A673 (cell line): ENCODE measurements around the gene RAB38. TPM values are rescaled to one million over a fixed set of nuclear protein-coding genes. Genes with fewer than 3 reads are reported as not detected.

Experiments
- BruUV-seq: library from RNA; stranded (reverse); fragments of 400-500 nt; replicated peaks from 2 replicates; lab custom pipeline; 2021; lab: Mats Ljungman, UMichigan
- CTCF ChIA-PET: fragments of 300-600 bp; sonication (Branson Sonifier 250); formaldehyde crosslinking; loops from one replicate; lab custom pipeline; 2022; ENCODE audit warnings: antibody characterized with exemption; lab: Charles Lee
- POLR2A ChIA-PET: fragments of 300-600 bp; sonication (Branson Sonifier 250); formaldehyde crosslinking; loops from one replicate; lab custom pipeline; 2022; ENCODE audit warnings: antibody characterized with exemption; ENCODE audit not compliant: low non-redundant PET; lab: Charles Lee
- DNase-seq: peaks from one replicate; pipeline ENCODE4 v3.0.0-alpha.2; 2015; ENCODE audit warnings: low spot score
- H3K27ac ChIP-seq: fragments of 200-600 bp; sonication (generic); 2 replicates; pipeline ENCODE4 v1.5.1; 2016; ENCODE audit warnings: mixed run types, low read depth, mild to moderate bottlenecking, mixed read lengths, antibody characterized with exemption, low read length; ENCODE audit not compliant: poor library complexity, severe bottlenecking
- H3K27me3 ChIP-seq: fragments of 200-600 bp; sonication (generic); replicated peaks from 2 replicates; pipeline ENCODE4 v1.6.1; 2017; ENCODE audit warnings: mixed run types, low read depth, mild to moderate bottlenecking, mixed read lengths, antibody characterized with exemption, low read length; ENCODE audit not compliant: insufficient read depth, poor library complexity
- H3K36me3 ChIP-seq: fragments of 200-600 bp; sonication (generic); 2 replicates; pipeline ENCODE4 v1.6.1; 2016; ENCODE audit warnings: mixed run types, mild to moderate bottlenecking, mixed read lengths, antibody characterized with exemption, low read length; ENCODE audit not compliant: insufficient read depth, poor library complexity, severe bottlenecking
- H3K4me1 ChIP-seq: fragments of 200-600 bp; sonication (generic); 2 replicates; pipeline ENCODE4 v1.6.1; 2017; ENCODE audit warnings: mixed run types, mild to moderate bottlenecking, mixed read lengths, antibody characterized with exemption, low read length; ENCODE audit not compliant: insufficient read depth, poor library complexity, severe bottlenecking
- H3K4me3 ChIP-seq: fragments of 200-600 bp; sonication (generic); 2 replicates; pipeline ENCODE4 v1.5.1; 2016; ENCODE audit warnings: low read depth, mixed run types, mild to moderate bottlenecking, mixed read lengths, low read length; ENCODE audit not compliant: poor library complexity, severe bottlenecking
- H3K9me3 ChIP-seq: fragments of 200-600 bp; sonication (generic); 2 replicates; pipeline ENCODE4 v1.6.1; 2016; ENCODE audit warnings: mixed run types, low read depth, mild to moderate bottlenecking, mixed read lengths, antibody characterized with exemption, low read length; ENCODE audit not compliant: poor library complexity, severe bottlenecking
- CTCF ChIP-seq: fragments of 300-800, 200-600 bp; sonication (generic); conservative IDR thresholded peaks from 2 replicates; pipeline ENCODE4 v1.5.1; 2017; ENCODE audit warnings: low read depth, mild to moderate bottlenecking, antibody characterized with exemption, low read length, moderate library complexity, mixed read lengths
- EZH2 ChIP-seq: fragments of 200-600 bp; sonication (generic); IDR thresholded peaks from 2 replicates; pipeline ENCODE4 v1.6.1; 2017; ENCODE audit warnings: borderline replicate concordance, low read depth, mild to moderate bottlenecking, mixed read lengths, antibody characterized with exemption, low read length; ENCODE audit not compliant: poor library complexity, severe bottlenecking
- intact Hi-C: fragments of 100-400 bp; cut with micrococcal nuclease; formaldehyde crosslinking; loops from one replicate; pipeline ENCODE4 v1.10.0; 2022; ENCODE audit not compliant: unreplicated experiment
- total RNA-seq: library from RNA; stranded (reverse); gene quantifications from 2 replicates; pipeline ENCODE4 v1.2.3, GENCODE V29; 2021

Gene RAB38
- total RNA-seq, 1 experiment from 2014 or later: 1.6 TPM

DNA sequence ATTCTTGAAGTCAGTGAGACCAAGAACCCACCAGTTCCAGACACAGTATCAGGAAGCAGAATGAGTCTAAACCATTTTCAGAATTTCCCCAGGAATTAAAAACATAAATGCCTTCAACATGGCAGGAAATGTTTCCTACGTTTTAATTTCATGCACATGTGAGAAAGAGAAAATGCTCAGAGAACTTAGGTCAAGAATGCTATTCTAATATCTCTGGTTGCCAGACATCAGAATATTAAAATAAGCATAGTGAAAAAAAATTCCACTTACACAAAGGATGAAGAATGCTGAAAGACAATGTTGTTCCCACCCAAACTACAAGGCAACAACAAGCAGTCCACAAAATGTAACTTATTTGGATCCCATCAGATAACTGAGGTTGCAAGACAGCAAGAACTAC is 104.8 kb downstream of the RAB38 start:
- H3K4me3 ChIP-seq: no peak overlapping the region
- DNase-seq: no peak
- TF ChIP-seq EZH2 (no peak), CTCF (no peak)
- ChIA-PET POLR2A (no interaction called here), CTCF (no interaction called here)
- H3K27ac ChIP-seq: no peak overlapping the region
- H3K36me3 ChIP-seq: no peaks in the 10 kb centered on the region
- no TSS peak for BruUV-seq
- H3K9me3 ChIP-seq: no peaks in the 10 kb centered on the region
- no peaks in the 10 kb centered on the region for H3K4me1 ChIP-seq
- no peaks in the 10 kb centered on the region for H3K27me3 ChIP-seq
- intact Hi-C loops: no loop called here

DNA sequence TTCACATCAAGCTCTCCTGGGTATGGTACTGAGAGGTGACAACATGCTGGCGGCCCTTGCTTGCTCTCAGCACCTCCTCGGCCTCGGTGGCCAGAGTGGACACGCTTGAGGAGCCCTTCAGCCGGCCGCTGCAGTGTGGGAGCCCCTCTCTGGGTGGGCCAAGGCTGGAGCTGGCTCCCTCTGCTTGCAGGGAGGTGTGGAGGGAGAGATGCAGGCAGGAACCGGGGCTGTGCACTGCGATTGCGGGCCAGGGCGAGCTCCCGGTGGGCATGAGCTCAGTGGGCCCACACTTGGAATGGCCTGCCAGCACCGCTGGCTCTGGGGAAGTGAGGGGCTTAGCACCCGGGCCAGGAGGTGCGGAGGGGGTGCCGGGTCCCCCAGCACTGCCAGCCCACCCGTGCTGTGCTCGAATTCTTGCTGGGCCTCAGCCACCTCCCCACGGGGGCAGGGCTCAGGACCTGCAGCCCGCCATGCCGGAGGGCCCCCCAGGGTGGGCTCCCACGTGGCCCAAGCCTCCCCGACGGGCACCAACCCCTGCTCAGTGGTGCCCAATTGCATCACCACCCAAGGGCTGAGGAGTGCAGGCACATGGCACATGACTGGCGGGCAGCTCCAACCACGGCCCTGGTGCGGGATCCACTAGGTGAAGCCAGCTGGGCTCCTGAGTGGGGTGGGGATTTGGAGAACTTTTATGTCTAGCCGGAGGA is 106.2 kb downstream of the RAB38 start:
- H3K4me1 ChIP-seq: no peaks in the 10 kb centered on the region
- H3K4me3 ChIP-seq: no peak overlapping the region
- no peaks in the 10 kb centered on the region for H3K9me3 ChIP-seq
- H3K27ac ChIP-seq: no peak overlapping the region
- no peak for TF ChIP-seq EZH2
- TF ChIP-seq CTCF: no peak
- no TSS peak for BruUV-seq
- DNase-seq: no peak
- intact Hi-C loops: no loop called here
- ChIA-PET POLR2A (no interaction called here), CTCF (no interaction called here)
- no peaks in the 10 kb centered on the region for H3K36me3 ChIP-seq
- H3K27me3 ChIP-seq: no peaks in the 10 kb centered on the region

GRCh38 chr11:88066090-88066489 is 109.2 kb downstream of the RAB38 start:
- no TSS peak for BruUV-seq
- no peak for DNase-seq
- TF ChIP-seq CTCF (no peak), EZH2 (no peak)
- CTCF ChIA-PET: no interaction called here
- H3K27ac ChIP-seq: no peak overlapping the region
- no peaks in the 10 kb centered on the region for H3K4me1 ChIP-seq
- intact Hi-C loops: no loop called here
- no peak overlapping the region for H3K4me3 ChIP-seq
- H3K36me3 ChIP-seq: no peaks in the 10 kb centered on the region
- no peaks in the 10 kb centered on the region for H3K9me3 ChIP-seq
- POLR2A ChIA-PET: no interaction called here
- no peaks in the 10 kb centered on the region for H3K27me3 ChIP-seq
